Nephron (organoid): ENCODE results near the gene MGMT.

Experiments
- H3K27ac Mint-ChIP-seq, 3 experiments: 2 replicates each; pipeline ENCODE4 v1.8.0; 2020; ENCODE audit warnings: mixed read lengths in 3 of 3, mild to moderate bottlenecking in 2 of 3, moderate library complexity in 1 of 3
- H3K27me3 Mint-ChIP-seq: 2 replicates; pipeline ENCODE4 v1.8.0; 2021; ENCODE audit warnings: low read depth, mild to moderate bottlenecking, moderate library complexity, mixed read lengths
- H3K36me3 Mint-ChIP-seq: 2 replicates; pipeline ENCODE4 v1.8.0; 2020; ENCODE audit warnings: low read depth, mixed read lengths
- H3K4me1 Mint-ChIP-seq: 2 replicates; pipeline ENCODE4 v1.8.0; 2020; ENCODE audit warnings: mixed read lengths
- H3K4me3 Mint-ChIP-seq, 3 experiments: 2 replicates each; pipeline ENCODE4 v1.8.0; 2020; ENCODE audit warnings: mild to moderate bottlenecking in 3 of 3, mixed read lengths in 3 of 3, moderate library complexity in 2 of 3
- H3K9me3 Mint-ChIP-seq: 2 replicates; pipeline ENCODE4 v1.8.0; 2020; ENCODE audit warnings: mixed read lengths
- CTCF ChIP-seq, 3 experiments: fragments of 200-600 bp; sonication (generic); IDR thresholded peaks; one replicate each; pipeline ENCODE4 v1.5.0; 2021; ENCODE audit warnings: antibody characterized with exemption in 3 of 3; ENCODE audit not compliant: unreplicated experiment in 3 of 3

The MGMT gene

DNA sequence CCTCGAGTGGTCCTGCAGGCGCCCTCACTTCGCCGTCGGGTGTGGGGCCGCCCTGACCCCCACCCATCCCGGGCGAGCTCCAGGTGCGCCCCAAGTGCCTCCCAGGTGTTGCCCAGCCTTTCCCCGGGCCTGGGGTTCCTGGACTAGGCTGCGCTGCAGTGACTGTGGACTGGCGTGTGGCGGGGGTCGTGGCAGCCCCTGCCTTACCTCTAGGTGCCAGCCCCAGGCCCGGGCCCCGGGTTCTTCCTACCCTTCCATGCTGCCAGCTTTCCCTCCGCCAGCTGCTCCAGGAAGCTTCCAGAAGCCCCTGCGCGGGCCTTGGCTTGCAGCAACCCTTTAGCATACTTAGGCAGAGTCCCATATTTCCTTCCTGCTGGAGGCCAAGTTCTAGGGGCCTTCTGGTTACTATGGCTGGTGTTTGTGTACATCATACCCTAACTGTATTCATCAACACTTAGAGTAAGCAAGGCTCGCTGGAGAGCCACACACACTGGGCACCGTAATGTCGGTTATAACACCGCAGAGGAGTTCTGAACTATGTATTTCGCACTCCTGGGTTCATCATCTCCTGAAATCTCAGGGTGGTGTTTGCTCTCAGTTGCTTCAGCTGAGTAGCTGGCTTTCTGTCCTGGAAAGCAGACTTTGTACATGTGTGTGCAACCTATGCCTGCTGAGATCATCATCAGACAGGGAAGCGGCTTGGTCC is 471 bp downstream of the MGMT start:
- Mint-ChIP-seq H3K27me3 (peaks cover 13% of the 10 kb centered on the region), H3K27ac (peak overlapping the region; percentile 82 to 93 (median 85)), H3K36me3 (peaks cover 15% of the 10 kb centered on the region), H3K4me1 (peaks cover 9% of the 10 kb centered on the region), H3K4me3 (peak overlapping the region; percentile 86 to 89 (median 88)), H3K9me3 (no peaks in the 10 kb centered on the region)
- no peak for TF ChIP-seq CTCF (IDR thresholded peaks at IDR 0.05; ENCODE audit: unreplicated experiment in 3 of 3)

DNA sequence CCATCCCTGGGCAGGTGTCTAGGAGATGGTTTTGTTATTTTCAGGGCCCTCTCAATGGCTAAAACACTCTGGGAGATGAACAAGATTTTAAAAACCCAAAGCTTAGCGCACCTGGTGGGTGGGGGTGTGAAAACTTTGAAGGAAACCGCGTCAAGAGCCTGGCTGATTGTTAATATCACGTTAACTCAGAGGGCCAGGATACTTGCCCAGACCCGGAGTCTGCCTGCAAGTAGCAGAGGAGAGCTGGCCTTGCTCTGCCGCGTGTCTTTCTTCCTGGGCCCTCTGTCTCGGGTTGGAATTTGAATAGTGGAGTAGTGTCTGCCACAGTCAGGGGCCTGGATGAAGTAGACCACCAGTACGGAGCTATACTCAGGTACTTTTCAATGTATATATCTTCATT is 1.1 kb downstream of the MGMT start:
- H3K27me3 Mint-ChIP-seq, result peaks cover 10% of the 10 kb centered on the region
- peak overlapping the region; percentile 86 to 89 (median 88) for H3K4me3 Mint-ChIP-seq
- no peak for TF ChIP-seq CTCF (IDR thresholded peaks at IDR 0.05; ENCODE audit: unreplicated experiment in 3 of 3)
- H3K9me3 Mint-ChIP-seq, result no peaks in the 10 kb centered on the region
- peaks cover 15% of the 10 kb centered on the region for H3K36me3 Mint-ChIP-seq
- H3K27ac Mint-ChIP-seq, result peak overlapping the region in 2 of 3 experiments; percentile 85 to 93
- peaks cover 9% of the 10 kb centered on the region for H3K4me1 Mint-ChIP-seq

DNA sequence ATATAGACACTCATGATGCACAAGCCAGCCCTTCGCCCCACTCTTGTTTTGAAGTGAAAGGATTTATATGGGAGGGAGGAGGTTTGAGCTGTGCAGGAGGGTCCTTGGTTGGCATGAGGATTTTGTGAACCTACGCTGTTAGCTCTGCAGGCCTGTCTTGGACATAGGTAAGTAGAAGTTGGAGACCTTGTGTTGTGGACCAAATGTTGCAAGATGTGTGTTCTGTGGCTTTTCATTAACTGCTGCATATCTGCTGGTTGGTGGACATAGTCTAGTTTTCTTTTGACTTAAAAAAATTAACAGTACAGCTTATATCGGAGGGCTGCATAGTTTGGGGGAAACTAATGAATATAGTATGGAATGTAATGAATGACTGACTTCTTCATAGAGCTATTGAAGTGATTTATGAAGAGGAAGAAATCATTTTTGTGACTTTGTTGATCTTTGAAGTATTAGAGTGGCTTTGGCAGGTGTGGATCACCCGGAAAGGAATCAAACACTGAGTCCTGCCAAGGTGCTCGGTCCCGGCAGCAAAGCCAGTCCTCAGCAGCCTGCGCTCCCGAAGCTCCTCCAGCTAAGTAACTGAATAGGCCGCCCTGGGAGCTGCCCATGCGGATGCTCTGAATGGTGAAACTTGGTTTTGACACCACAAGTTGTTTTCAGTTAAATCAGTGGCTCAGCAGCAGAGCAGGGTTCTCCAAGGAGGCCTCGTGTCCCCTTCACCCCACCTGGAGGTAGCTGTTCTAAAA is 3.2 kb downstream of the MGMT start:
- Mint-ChIP-seq H3K4me3 (peak overlapping the region in 1 of 3 experiments; percentile 51), H3K36me3 (peaks cover 28% of the 10 kb centered on the region), H3K9me3 (no peaks in the 10 kb centered on the region), H3K27me3 (no peaks in the 10 kb centered on the region), H3K4me1 (peaks cover 9% of the 10 kb centered on the region), H3K27ac (no peak overlapping the region)
- TF ChIP-seq CTCF (IDR thresholded peaks at IDR 0.05; ENCODE audit: unreplicated experiment in 3 of 3), result no peak

GRCh38 chr10:129471447-129472175 is 4.6 kb downstream of the MGMT start:
- no peaks in the 10 kb centered on the region for H3K9me3 Mint-ChIP-seq
- TF ChIP-seq CTCF (IDR thresholded peaks at IDR 0.05; ENCODE audit: unreplicated experiment in 3 of 3), result no peak

DNA sequence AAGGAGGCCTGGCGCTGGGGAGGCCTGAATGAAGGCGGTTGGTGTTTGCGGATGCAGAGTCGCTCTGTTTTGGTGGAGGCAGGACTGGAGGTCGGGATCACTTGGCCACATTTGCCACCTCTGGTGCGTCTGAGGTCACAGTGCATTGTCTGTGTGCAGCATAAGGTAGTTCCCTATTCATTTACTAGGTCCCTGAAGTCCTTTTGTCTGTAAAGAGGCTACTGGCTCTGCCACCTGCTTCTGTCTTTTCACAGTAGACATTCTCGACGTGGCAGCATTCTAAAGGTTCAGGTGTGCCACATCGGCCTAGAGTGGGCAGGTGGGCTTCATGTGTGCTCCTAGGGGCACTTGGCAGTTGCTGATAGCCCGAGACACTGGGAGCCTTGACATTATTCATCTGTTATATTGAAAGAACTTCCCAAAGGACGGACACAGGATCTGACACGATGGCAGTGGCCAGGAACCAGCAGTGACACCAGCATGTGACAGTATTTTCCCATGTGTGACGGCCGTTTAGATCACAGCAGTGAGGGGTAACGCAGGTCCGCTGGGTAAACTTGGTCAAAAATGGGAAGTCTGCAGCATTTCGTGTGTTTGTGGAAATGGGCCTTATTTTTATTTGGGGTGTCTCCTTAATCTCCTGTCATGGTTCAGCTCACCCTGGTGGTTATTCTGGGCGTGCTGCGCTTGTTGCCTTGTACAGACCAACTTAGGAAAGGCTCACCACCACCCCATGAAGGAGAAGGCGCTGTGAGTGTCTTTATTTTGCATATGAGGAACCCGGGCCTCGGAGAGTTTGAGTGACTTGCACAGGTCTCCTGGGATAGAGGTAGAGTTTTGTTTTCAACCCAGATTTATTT is 5.9 kb downstream of the MGMT start:
- no peak overlapping the region for H3K4me3 Mint-ChIP-seq

More at GRCh38 chr10:129471447-129472175, 4.6 kb downstream of the MGMT start:
- peaks cover 9% of the 10 kb centered on the region for H3K4me1 Mint-ChIP-seq
- H3K36me3 Mint-ChIP-seq, result peaks cover 29% of the 10 kb centered on the region
- H3K27ac Mint-ChIP-seq, result no peak overlapping the region
- H3K27me3 Mint-ChIP-seq, result no peaks in the 10 kb centered on the region
- H3K4me3 Mint-ChIP-seq, result no peak overlapping the region

More for the DNA sequence above, 5.9 kb downstream of the MGMT start:
- Mint-ChIP-seq H3K27ac (no peak overlapping the region), H3K4me1 (peaks cover 16% of the 10 kb centered on the region), H3K27me3 (no peaks in the 10 kb centered on the region), H3K9me3 (no peaks in the 10 kb centered on the region), H3K36me3 (peaks cover 29% of the 10 kb centered on the region)
- TF ChIP-seq CTCF (IDR thresholded peaks at IDR 0.05; ENCODE audit: unreplicated experiment in 3 of 3), result no peak
